Myometrial cell (primary cell): ENCODE data around the gene TEX53. TPM values are rescaled to one million over a fixed set of nuclear protein-coding genes. Genes with fewer than 3 reads are reported as not detected.

Source experiments
- total RNA-seq: library from RNA; depleted of rRNA; stranded (reverse); fragments of >200 nt; gene quantifications from 2 replicates; pipeline ENCODE4 v1.2.3, GENCODE V29; 2015

Gene TEX53
- total RNA-seq: not detected in 2 replicates

DNA sequence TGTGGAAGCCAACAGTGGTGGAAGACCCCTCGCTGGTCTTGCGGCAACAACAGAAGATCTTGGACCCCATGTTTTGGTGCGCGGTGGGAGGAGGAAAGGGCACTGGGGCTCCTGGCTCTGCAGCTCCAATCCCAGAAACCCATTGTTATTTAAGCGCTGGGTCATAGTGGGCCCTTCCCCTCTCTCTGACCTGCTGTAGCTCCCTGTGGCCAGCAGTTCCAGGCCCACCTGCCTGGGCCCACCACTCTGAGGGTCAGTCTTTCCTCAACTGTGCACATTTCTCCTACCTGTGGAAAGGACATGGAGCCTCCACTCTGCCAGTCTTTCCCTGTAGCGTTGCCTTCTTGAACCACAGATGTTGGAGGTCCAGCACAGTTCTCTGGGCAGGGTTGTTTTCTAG, at the start of gene TEX53:
TSS of gene TEX53 (minus strand) at position 101 of the 400 bp plus-strand sequence. CDS start at position 70, 31 bp downstream.

GRCh38 chr9:114681594-114682332, 24.2 kb upstream of the TEX53 start, which contains the start of gene TEX48:
Gene TEX48, minus strand, starts transcription at chr9:114682192. Its CDS starts 10,469 bp downstream, at chr9:114671723.

Other genes starting within 250 kb of the TEX53 start
- 0.29 and 0.35 TPM in 2 replicates for gene WHRN, start 152.3 kb downstream of the TEX53 start, total RNA-seq
- 70.4 and 78.7 TPM in 2 replicates for gene ATP6V1G1, start 70.0 kb downstream of the TEX53 start, total RNA-seq
- 5.8 and 6.3 TPM in 2 replicates for gene TMEM268, start 46.5 kb downstream of the TEX53 start, total RNA-seq
- not detected in 2 replicates for gene TEX48, start 24.4 kb upstream of the TEX53 start, total RNA-seq
- gene TNFSF15, start 148.2 kb upstream of the TEX53 start, total RNA-seq: under 0.01 TPM in 1 of 2 replicates, not detected in the other